ENCODE measurements around the gene SYNDIG1. TPM values are rescaled to one million over a fixed set of nuclear protein-coding genes. Genes with fewer than 3 reads are reported as not detected.

The SYNDIG1 gene
- total RNA-seq, 1 experiment from 2014 or later = not detected

- no TSS peak for BruUV-seq (replicated peaks)
- DNase-seq (ENCODE audit: low read depth, low spot score) = no peak
- H3K36me3 ChIP-seq (ENCODE audit: control insufficient read depth, insufficient read depth, low read length) = no peaks in the 10 kb centered on the region
- ChIA-PET CTCF (no interaction called here), POLR2A (interaction anchor here (0.7 kb wide), 1 partner anchor 24 kb away, joined by 22 read pairs; no protein-coding TSS in a partner anchor)
- intact Hi-C loops (cut with micrococcal nuclease; ENCODE audit: unreplicated experiment) = no loop called here
- in situ Hi-C loops (cut with HindIII; ENCODE audit: low pct_unique_long_range_greater_than_20kb, low sequenced_read_pairs) = no loop called here
- H3K9me3 ChIP-seq (ENCODE audit: control insufficient read depth, insufficient read depth, low read depth, low read length) = no peaks in the 10 kb centered on the region
- H3K27me3 ChIP-seq (ENCODE audit: control insufficient read depth, insufficient read depth, low read length) = no peaks in the 10 kb centered on the region
- no peak for ATAC-seq
- peaks cover 8% of the 10 kb centered on the region for H3K4me1 ChIP-seq (ENCODE audit: control insufficient read depth, insufficient read depth, low read length)
- TF ChIP-seq POLR2AphosphoS5 (IDR thresholded peaks at IDR 0.05; ENCODE audit: low read depth, low read length) = no peak
- no peak for TF ChIP-seq SIN3A (IDR thresholded peaks at IDR 0.05; ENCODE audit: borderline replicate concordance, insufficient read depth, low read depth, low read length)
- TF ChIP-seq REST (IDR thresholded peaks at IDR 0.05; ENCODE audit: insufficient read depth in 1 of 2, low read depth in 2 of 2, low read length in 1 of 2) = no peak
- no peak for TF ChIP-seq CTCF (IDR thresholded peaks at IDR 0.05)
- TF ChIP-seq TCF7L2 (IDR thresholded peaks at IDR 0.05; ENCODE audit: low read depth, low read length) = no peak
- H3K4me3 ChIP-seq (ENCODE audit: low read depth in 2 of 2, low read length in 2 of 2) = no peak overlapping the region
- no peak overlapping the region for H3K27ac ChIP-seq (ENCODE audit: low read length)
Observed at GRCh38 chr20:24632581-24632980, 163.2 kb downstream of the SYNDIG1 start.

GRCh38 chr20:24633026-24633425, 163.6 kb downstream of the SYNDIG1 start:
- POLR2A ChIA-PET = interaction anchor here (0.7 kb wide), 1 partner anchor 24 kb away, joined by 22 read pairs; no protein-coding TSS in a partner anchor
- ATAC-seq (no peak), DNase-seq (ENCODE audit: low read depth, low spot score) (no peak)
- intact Hi-C loops (cut with micrococcal nuclease; ENCODE audit: unreplicated experiment) = no loop called here
- Histone ChIP-seq H3K9me3 (ENCODE audit: control insufficient read depth, insufficient read depth, low read depth, low read length) (no peaks in the 10 kb centered on the region), H3K36me3 (ENCODE audit: control insufficient read depth, insufficient read depth, low read length) (no peaks in the 10 kb centered on the region), H3K27me3 (ENCODE audit: control insufficient read depth, insufficient read depth, low read length) (no peaks in the 10 kb centered on the region), H3K27ac (ENCODE audit: low read length) (no peak overlapping the region), H3K4me1 (ENCODE audit: control insufficient read depth, insufficient read depth, low read length) (peaks cover 8% of the 10 kb centered on the region), H3K4me3 (ENCODE audit: low read depth in 2 of 2, low read length in 2 of 2) (no peak overlapping the region)
- in situ Hi-C loops (cut with HindIII; ENCODE audit: low pct_unique_long_range_greater_than_20kb, low sequenced_read_pairs) = no loop called here
- TF ChIP-seq SIN3A (IDR thresholded peaks at IDR 0.05; ENCODE audit: borderline replicate concordance, insufficient read depth, low read depth, low read length) (no peak), TCF7L2 (IDR thresholded peaks at IDR 0.05; ENCODE audit: low read depth, low read length) (no peak), CTCF (IDR thresholded peaks at IDR 0.05) (no peak), POLR2AphosphoS5 (IDR thresholded peaks at IDR 0.05; ENCODE audit: low read depth, low read length) (no peak), REST (IDR thresholded peaks at IDR 0.05; ENCODE audit: insufficient read depth in 1 of 2, low read depth in 2 of 2, low read length in 1 of 2) (no peak)
- CTCF ChIA-PET = no interaction called here
- BruUV-seq (replicated peaks) = no TSS peak

All from Panc1 (cell line).